ENCODE data around the gene PPME1. TPM values are rescaled to one million over a fixed set of nuclear protein-coding genes. Genes with fewer than 3 reads are reported as not detected.

Gene PPME1
- total RNA-seq, 1 experiment from 2014 or later = 39.4 TPM

GRCh38 chr11:74212533-74212932, 41.4 kb downstream of the PPME1 start:
- Histone ChIP-seq H2BK12ac (ENCODE audit: insufficient read length, low read depth, low read length) (no peak overlapping the region), H3K18ac (ENCODE audit: insufficient read length, low read depth, low read length) (no peak overlapping the region), H3K4me2 (ENCODE audit: insufficient read depth, insufficient read length, low read length) (no peak overlapping the region), H3T11ph (ENCODE audit: low read length) (no peak overlapping the region), H2BK15ac (ENCODE audit: low read depth, low read length) (no peak overlapping the region), H3K4me1 (ENCODE audit: insufficient read depth, low read length) (no peaks in the 10 kb centered on the region), H3K9ac (ENCODE audit: extremely low read depth, insufficient read length, low read length) (no peak overlapping the region), H3K9me3 (ENCODE audit: control insufficient read depth, low read depth, low read length) (no peaks in the 10 kb centered on the region), H3K27me3 (ENCODE audit: insufficient read depth, low read length) (no peaks in the 10 kb centered on the region), H3K79me2 (ENCODE audit: insufficient read depth, low read length) (no peaks in the 10 kb centered on the region), H4K5ac (ENCODE audit: insufficient read length, low read depth, low read length) (no peak overlapping the region), H4K8ac (replicated peaks; ENCODE audit: insufficient read length, low read depth, low read length) (no peak overlapping the region), H2BK20ac (ENCODE audit: low read depth, low read length, poor library complexity, severe bottlenecking) (no peak overlapping the region), H4K20me1 (ENCODE audit: control insufficient read depth, insufficient read depth, insufficient read length) (no peaks in the 10 kb centered on the region), H3K23me2 (ENCODE audit: insufficient read length, low read depth, low read length, poor library complexity, severe bottlenecking) (no peaks in the 10 kb centered on the region), H3K79me1 (ENCODE audit: insufficient read depth, low read depth, low read length, poor library complexity, severe bottlenecking) (no peaks in the 10 kb centered on the region), H3K14ac (ENCODE audit: insufficient read depth, low read length) (no peak overlapping the region), H3K56ac (ENCODE audit: insufficient read length, low read depth, low read length) (no peak overlapping the region), H3K27ac (ENCODE audit: insufficient read length, low read depth, low read length) (no peak overlapping the region), H2AFZ (ENCODE audit: low read length) (no peak overlapping the region), H4K91ac (ENCODE audit: insufficient read length, low read depth, low read length) (no peak overlapping the region), H2AK5ac (ENCODE audit: insufficient read length, low read length) (no peak overlapping the region), H3K23ac (ENCODE audit: insufficient read length, low read depth, low read length) (no peak overlapping the region), H2BK120ac (ENCODE audit: low read depth, low read length, poor library complexity, severe bottlenecking) (no peak overlapping the region), H2BK5ac (ENCODE audit: insufficient read length, low read length) (no peak overlapping the region), H3K4ac (ENCODE audit: low read depth, low read length) (no peak overlapping the region)
- Mint-ChIP-seq H3K27me3 (ENCODE audit: low read depth) (no peaks in the 10 kb centered on the region), H3K4me1 (peaks cover 12 to 19% of the 10 kb centered on the region in 2 experiments; a peak in 3 of 4 replicates), H3K4me3 (no peak overlapping the region), H3K9me3 (no peaks in the 10 kb centered on the region; a peak in 1 of 5 replicates), H3K36me3 (ENCODE audit: insufficient read depth in 1 of 3, low read depth in 3 of 3) (peaks cover 11 to 39% (median 27%) of the 10 kb centered on the region in 3 experiments), H3K27ac (peak overlapping the region in 2 of 3 experiments; percentile 46 to 49; a peak in 2 of 7 replicates)
- WGBS (ENCODE audit: extremely low coverage, insufficient read length, low lambda C conversion rate) = no CpG with 5 or more reads among the region's 2 CpGs
- TF ChIP-seq, protein P1, sequence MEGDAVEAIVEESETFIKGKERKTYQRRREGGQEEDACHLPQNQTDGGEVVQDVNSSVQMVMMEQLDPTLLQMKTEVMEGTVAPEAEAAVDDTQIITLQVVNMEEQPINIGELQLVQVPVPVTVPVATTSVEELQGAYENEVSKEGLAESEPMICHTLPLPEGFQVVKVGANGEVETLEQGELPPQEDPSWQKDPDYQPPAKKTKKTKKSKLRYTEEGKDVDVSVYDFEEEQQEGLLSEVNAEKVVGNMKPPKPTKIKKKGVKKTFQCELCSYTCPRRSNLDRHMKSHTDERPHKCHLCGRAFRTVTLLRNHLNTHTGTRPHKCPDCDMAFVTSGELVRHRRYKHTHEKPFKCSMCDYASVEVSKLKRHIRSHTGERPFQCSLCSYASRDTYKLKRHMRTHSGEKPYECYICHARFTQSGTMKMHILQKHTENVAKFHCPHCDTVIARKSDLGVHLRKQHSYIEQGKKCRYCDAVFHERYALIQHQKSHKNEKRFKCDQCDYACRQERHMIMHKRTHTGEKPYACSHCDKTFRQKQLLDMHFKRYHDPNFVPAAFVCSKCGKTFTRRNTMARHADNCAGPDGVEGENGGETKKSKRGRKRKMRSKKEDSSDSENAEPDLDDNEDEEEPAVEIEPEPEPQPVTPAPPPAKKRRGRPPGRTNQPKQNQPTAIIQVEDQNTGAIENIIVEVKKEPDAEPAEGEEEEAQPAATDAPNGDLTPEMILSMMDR (conservative IDR thresholded peaks at IDR 0.05) = no peak
- DNase-seq = no peak
